Cardiac muscle cell (in vitro differentiated cells and primary cell): ENCODE results near the gene PAPOLA. TPM values are rescaled to one million over a fixed set of nuclear protein-coding genes. Genes with fewer than 3 reads are reported as not detected.
"Not testable (repeated sequence)": the region's sequence is repeated elsewhere in the genome, so short reads cannot be mapped to it uniquely, and the experiment has no call there.

ENCODE experiments used
- DNase-seq, 2 donors: peaks; one replicate each; pipeline versions ENCODE4 v3.0.0 to v3.0.0-alpha.2; 2010 to 2017; ENCODE audit warnings: low read depth in 1 of 2, low spot score in 1 of 2
- H3K27ac ChIP-seq: fragments of 200-600 bp; sonication (generic); 2 replicates; pipeline ENCODE4 v1.5.1; 2016
- H3K27me3 ChIP-seq: fragments of 200-600 bp; sonication (generic); 2 replicates; pipeline ENCODE4 v1.6.0; 2016; ENCODE audit warnings: control low read depth
- H3K36me3 ChIP-seq: fragments of 200-600 bp; sonication (generic); 2 replicates; pipeline ENCODE4 v1.5.1; 2016; ENCODE audit warnings: control low read depth
- H3K4me1 ChIP-seq: fragments of 200-600 bp; sonication (generic); 2 replicates; pipeline ENCODE4 v1.8.1; 2017; ENCODE audit warnings: low read depth, mild to moderate bottlenecking, mixed run types
- H3K4me3 ChIP-seq: fragments of 200-600 bp; sonication (generic); 2 replicates; pipeline ENCODE4 v1.5.1; 2016; ENCODE audit warnings: mild to moderate bottlenecking
- H3K9me3 ChIP-seq: fragments of 200-600 bp; sonication (generic); 2 replicates; pipeline ENCODE4 v1.5.1; 2017; ENCODE audit warnings: low read depth, mild to moderate bottlenecking, control low read depth
- CTCF ChIP-seq: IDR thresholded peaks from 2 replicates; pipeline ENCODE4 v1.5.1; 2012; ENCODE audit warnings: low read depth, mild to moderate bottlenecking, low read length
- polyA plus RNA-seq: library from polyadenylated mRNA; unstranded; fragments of >200 nt; fragmentation: Nextera tagmentation; extraction: Ambion mirVana; gene quantifications from 2 replicates; pipeline ENCODE4 v1.2.1, GENCODE V29; 2016
- total RNA-seq: library from RNA; depleted of rRNA; stranded (reverse); fragments of >200 nt; gene quantifications from 2 replicates; pipeline ENCODE4 v1.2.3, GENCODE V29; 2016

Gene PAPOLA
- total and polyA plus RNA-seq, 2 experiments from 2014 or later, result 54.9 to 97.7 TPM

- no peak for TF ChIP-seq CTCF
- Histone ChIP-seq H3K4me1 (peaks cover 5% of the 10 kb centered on the region), H3K9me3 (no peaks in the 10 kb centered on the region), H3K36me3 (no peaks in the 10 kb centered on the region), H3K27ac (no peak overlapping the region), H3K4me3 (no peak overlapping the region), H3K27me3 (no peaks in the 10 kb centered on the region)
- DNase-seq, result no peak
Observed at GRCh38 chr14:96464136-96464535, 38.0 kb upstream of the PAPOLA start.

- H3K27me3 ChIP-seq, result no peaks in the 10 kb centered on the region
- no peak overlapping the region for H3K4me3 ChIP-seq
- H3K36me3 ChIP-seq, result no peaks in the 10 kb centered on the region
- peaks cover 5% of the 10 kb centered on the region for H3K4me1 ChIP-seq
- DNase-seq, result no peak
- no peak for TF ChIP-seq CTCF
- H3K9me3 ChIP-seq, result no peaks in the 10 kb centered on the region
- no peak overlapping the region for H3K27ac ChIP-seq
Observed at GRCh38 chr14:96466918-96467317, 35.3 kb upstream of the PAPOLA start.

- DNase-seq, result peak in 1 of 2 donors; percentile 11
- H3K27me3 ChIP-seq, result no peaks in the 10 kb centered on the region
Observed at GRCh38 chr14:96470331-96470730, 31.9 kb upstream of the PAPOLA start.

GRCh38 chr14:96470967-96471366 lies 31.2 kb upstream of the PAPOLA start:
- not testable (repeated sequence) for H3K27ac ChIP-seq, DNase-seq, H3K9me3 ChIP-seq, H3K4me1 ChIP-seq, H3K4me3 ChIP-seq, H3K27me3 ChIP-seq, H3K36me3 ChIP-seq

More at GRCh38 chr14:96470331-96470730, 31.9 kb upstream of the PAPOLA start:
- Histone ChIP-seq H3K4me3 (no peak overlapping the region), H3K4me1 (peaks cover 9% of the 10 kb centered on the region), H3K27ac (no peak overlapping the region), H3K36me3 (no peaks in the 10 kb centered on the region), H3K9me3 (no peaks in the 10 kb centered on the region)
- no peak for TF ChIP-seq CTCF

- DNase-seq, result no peak
- H3K36me3 ChIP-seq, result no peaks in the 10 kb centered on the region
- H3K27me3 ChIP-seq, result no peaks in the 10 kb centered on the region
- H3K4me1 ChIP-seq, result peaks cover 4% of the 10 kb centered on the region
- TF ChIP-seq CTCF, result no peak
- no peaks in the 10 kb centered on the region for H3K9me3 ChIP-seq
- H3K4me3 ChIP-seq, result no peak overlapping the region
- H3K27ac ChIP-seq, result no peak overlapping the region
Observed at GRCh38 chr14:96478119-96478518, 24.1 kb upstream of the PAPOLA start.

- Histone ChIP-seq H3K4me3 (no peak overlapping the region), H3K36me3 (no peaks in the 10 kb centered on the region), H3K27ac (no peak overlapping the region), H3K9me3 (no peaks in the 10 kb centered on the region), H3K27me3 (no peaks in the 10 kb centered on the region), H3K4me1 (no peaks in the 10 kb centered on the region)
- TF ChIP-seq CTCF, result no peak
- DNase-seq, result peak in 1 of 2 donors; percentile 37
Observed at GRCh38 chr14:96479435-96480146, 22.6 kb upstream of the PAPOLA start.
